Lower lobe of right lung (tissue), 2 donors: ENCODE measurements around the gene CD101. TPM values are rescaled to one million over a fixed set of nuclear protein-coding genes. Genes with fewer than 3 reads are reported as not detected.

ENCODE experiments used
- ATAC-seq, 2 donors: fragments of 200-7000 bp; cut with Tn5 transposase; one replicate each; pipeline ENCODE4 v1.9.1; 2020 to 2022; ENCODE audit warnings: mild to moderate bottlenecking in 2 of 2, moderate library complexity in 2 of 2
- DNase-seq: peaks from one replicate; pipeline ENCODE4 v3.0.0-alpha.2; 2020
- H3K27ac ChIP-seq: fragments of 200-600 bp; one replicate; pipeline ENCODE4 v1.8.0; 2022
- H3K27me3 ChIP-seq: fragments of 200-600 bp; one replicate; pipeline ENCODE4 v1.8.0; 2022; ENCODE audit warnings: low read depth
- H3K36me3 ChIP-seq: fragments of 200-600 bp; one replicate; pipeline ENCODE4 v1.8.0; 2022; ENCODE audit warnings: mild to moderate bottlenecking
- H3K4me1 ChIP-seq: fragments of 200-600 bp; one replicate; pipeline ENCODE4 v1.8.0; 2022
- H3K4me3 ChIP-seq: fragments of 200-600 bp; one replicate; pipeline ENCODE4 v1.8.0; 2022; ENCODE audit warnings: mild to moderate bottlenecking
- H3K9me3 ChIP-seq: fragments of 200-600 bp; one replicate; pipeline ENCODE4 v1.8.0; 2022
- intact Hi-C: fragments of 100-400 bp; cut with DNase I; formaldehyde crosslinking; loops from one replicate; pipeline ENCODE4 v1.11.0; 2022
- total RNA-seq: library from RNA; stranded (reverse); fragmentation: NEBNext Ultra II Directional; extraction: Animal tissue kit (Norgen Biotek cat#: 25700); gene quantifications from one replicate; pipeline ENCODE4 v1.2.1, GENCODE V29; 2021
- TF ChIP-seq, protein P1 (sequence below): fragments of 200-600 bp; IDR thresholded peaks from one replicate; pipeline ENCODE4 v1.8.0; 2022; ENCODE audit warnings: antibody characterized with exemption, mild to moderate bottlenecking
- donor health status: DM: no; HTN: yes; CAD: no; lungs with severe emphysema.

Gene CD101
- total RNA-seq, 1 donor from 2014 or later, result 105 TPM

DNA sequence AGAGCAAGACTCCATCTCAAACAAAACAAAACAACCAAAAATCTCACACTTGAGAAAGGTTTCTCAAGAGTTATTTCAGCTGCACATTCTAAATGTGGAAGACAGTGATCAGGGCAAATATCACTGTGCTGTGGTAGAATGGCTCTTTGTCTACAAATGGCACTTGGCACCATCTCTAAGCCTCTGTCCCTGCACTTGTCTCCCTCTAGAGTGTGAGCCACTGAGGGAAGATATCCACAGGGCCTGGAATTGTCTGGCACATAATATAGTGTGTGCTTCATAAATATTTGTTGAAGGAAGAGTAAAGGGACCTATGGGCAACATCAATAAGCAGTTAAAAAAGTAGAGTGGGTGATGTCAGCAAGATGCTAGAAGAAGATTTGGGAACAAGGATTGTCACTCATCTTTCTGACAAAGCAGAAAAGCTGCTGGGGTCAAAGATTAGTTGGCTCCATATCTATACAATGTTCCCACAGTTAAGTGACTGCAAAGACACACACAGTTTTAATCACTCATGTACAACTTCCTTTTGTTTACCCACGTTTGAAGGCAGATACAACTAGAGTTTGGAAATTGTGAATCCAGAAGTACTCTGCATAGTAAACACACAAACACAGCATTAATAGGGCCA lies 19.1 kb downstream of the CD101 start:
- ATAC-seq, result no peak
- Histone ChIP-seq H3K27me3 (no peaks in the 10 kb centered on the region), H3K36me3 (no peaks in the 10 kb centered on the region), H3K9me3 (no peaks in the 10 kb centered on the region), H3K27ac (no peak overlapping the region), H3K4me3 (no peak overlapping the region), H3K4me1 (peaks cover 5% of the 10 kb centered on the region)
- no peak for DNase-seq
- TF ChIP-seq, protein P1, sequence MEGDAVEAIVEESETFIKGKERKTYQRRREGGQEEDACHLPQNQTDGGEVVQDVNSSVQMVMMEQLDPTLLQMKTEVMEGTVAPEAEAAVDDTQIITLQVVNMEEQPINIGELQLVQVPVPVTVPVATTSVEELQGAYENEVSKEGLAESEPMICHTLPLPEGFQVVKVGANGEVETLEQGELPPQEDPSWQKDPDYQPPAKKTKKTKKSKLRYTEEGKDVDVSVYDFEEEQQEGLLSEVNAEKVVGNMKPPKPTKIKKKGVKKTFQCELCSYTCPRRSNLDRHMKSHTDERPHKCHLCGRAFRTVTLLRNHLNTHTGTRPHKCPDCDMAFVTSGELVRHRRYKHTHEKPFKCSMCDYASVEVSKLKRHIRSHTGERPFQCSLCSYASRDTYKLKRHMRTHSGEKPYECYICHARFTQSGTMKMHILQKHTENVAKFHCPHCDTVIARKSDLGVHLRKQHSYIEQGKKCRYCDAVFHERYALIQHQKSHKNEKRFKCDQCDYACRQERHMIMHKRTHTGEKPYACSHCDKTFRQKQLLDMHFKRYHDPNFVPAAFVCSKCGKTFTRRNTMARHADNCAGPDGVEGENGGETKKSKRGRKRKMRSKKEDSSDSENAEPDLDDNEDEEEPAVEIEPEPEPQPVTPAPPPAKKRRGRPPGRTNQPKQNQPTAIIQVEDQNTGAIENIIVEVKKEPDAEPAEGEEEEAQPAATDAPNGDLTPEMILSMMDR, result no peak
- intact Hi-C loops, result no loop called here

DNA sequence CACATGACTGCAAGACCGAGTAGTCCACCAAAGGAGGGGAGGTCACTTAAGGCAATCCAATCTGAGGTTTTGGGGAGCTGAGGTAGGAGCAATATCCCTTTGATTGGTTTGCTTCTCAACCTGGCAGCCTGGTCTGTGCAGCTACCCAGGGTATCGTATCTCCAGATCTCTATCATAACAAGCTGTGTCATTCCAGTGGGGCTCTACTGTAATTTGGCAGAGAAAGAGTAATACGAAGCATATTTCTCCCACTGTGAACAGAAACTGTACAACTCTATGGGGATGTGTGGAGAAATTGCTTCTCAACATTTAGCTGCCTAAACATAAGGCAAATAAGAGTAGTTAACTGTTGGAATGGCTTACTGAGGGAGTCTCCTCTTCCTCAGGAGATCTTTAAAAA lies 20.6 kb downstream of the CD101 start:
- no peak for DNase-seq
- H3K27ac ChIP-seq, result no peak overlapping the region
- H3K4me3 ChIP-seq, result no peak overlapping the region
- H3K9me3 ChIP-seq, result no peaks in the 10 kb centered on the region
- H3K36me3 ChIP-seq, result no peaks in the 10 kb centered on the region
- intact Hi-C loops, result no loop called here
- ATAC-seq, result no peak
- peaks cover 7% of the 10 kb centered on the region for H3K4me1 ChIP-seq
- H3K27me3 ChIP-seq, result no peaks in the 10 kb centered on the region
- TF ChIP-seq, protein P1, result no peak

DNA sequence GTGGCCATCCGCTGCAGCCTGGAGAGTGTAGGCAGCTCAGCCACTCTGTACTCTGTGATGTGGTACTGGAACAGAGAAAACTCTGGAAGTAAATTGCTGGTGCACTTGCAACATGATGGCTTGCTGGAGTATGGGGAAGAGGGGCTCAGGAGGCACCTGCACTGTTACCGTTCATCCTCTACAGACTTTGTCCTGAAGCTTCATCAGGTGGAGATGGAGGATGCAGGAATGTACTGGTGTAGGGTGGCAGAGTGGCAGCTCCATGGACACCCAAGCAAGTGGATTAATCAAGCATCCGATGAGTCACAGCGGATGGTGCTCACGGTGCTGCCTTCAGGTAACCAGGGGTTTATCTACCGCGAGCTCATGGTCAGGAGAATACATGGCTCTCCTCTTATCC lies 24.0 kb downstream of the CD101 start:
- intact Hi-C loops, result no loop called here
- DNase-seq, result no peak
- H3K27me3 ChIP-seq, result no peaks in the 10 kb centered on the region
- no peaks in the 10 kb centered on the region for H3K9me3 ChIP-seq
- no peak overlapping the region for H3K4me3 ChIP-seq
- peaks cover 4% of the 10 kb centered on the region for H3K4me1 ChIP-seq
- H3K27ac ChIP-seq, result no peak overlapping the region
- no peaks in the 10 kb centered on the region for H3K36me3 ChIP-seq
- TF ChIP-seq, protein P1, result no peak
- no peak for ATAC-seq

DNA sequence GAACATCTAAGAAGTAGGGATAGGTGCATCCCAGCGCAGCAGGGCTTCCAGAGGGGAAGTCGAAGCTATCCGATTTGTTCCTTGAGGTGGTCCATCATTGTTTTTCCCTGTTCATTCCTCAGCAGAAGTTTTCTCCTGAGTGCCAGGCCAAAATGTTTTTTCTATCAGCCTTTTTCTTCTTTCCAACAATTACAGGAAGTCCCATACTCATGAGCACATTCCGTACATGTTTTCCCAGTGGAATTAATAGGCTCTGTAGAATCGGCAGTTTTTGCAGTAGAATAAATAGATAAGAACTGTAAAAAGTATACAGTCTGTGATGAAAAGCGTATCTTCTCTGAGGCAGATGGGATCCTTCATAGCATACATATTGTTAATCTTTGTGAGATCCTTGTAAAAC lies 24.8 kb downstream of the CD101 start:
- intact Hi-C loops, result no loop called here
- ATAC-seq (no peak), DNase-seq (no peak)
- Histone ChIP-seq H3K36me3 (no peaks in the 10 kb centered on the region), H3K4me3 (no peak overlapping the region), H3K27me3 (no peaks in the 10 kb centered on the region), H3K4me1 (peaks cover 4% of the 10 kb centered on the region), H3K27ac (no peak overlapping the region), H3K9me3 (no peaks in the 10 kb centered on the region)
- TF ChIP-seq, protein P1, result no peak

DNA sequence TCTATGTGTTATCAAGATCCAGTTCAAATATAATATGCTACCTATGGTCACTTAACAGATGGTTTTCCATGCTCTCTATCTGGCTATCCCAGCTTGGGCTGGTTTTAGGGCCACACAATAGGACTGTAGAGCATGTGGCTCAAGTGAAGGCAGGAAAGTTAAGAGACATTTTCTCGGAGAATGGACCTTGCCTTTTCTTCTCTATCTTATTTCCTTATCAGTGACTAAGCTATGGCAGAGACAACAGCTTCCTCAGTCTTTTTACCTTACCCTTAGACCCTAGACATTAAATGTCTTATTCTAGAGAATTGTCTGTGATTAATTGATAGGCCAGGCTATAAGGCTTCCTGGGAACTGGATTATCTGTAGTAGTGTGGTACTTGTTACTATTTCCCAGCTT lies 28.1 kb downstream of the CD101 start:
- no peak overlapping the region for H3K4me3 ChIP-seq
- ATAC-seq, result no peak
- peaks cover 4% of the 10 kb centered on the region for H3K4me1 ChIP-seq
- TF ChIP-seq, protein P1, result no peak
- no peak overlapping the region for H3K27ac ChIP-seq
- no peaks in the 10 kb centered on the region for H3K9me3 ChIP-seq
- no peaks in the 10 kb centered on the region for H3K27me3 ChIP-seq
- H3K36me3 ChIP-seq, result no peaks in the 10 kb centered on the region
- intact Hi-C loops, result no loop called here
- no peak for DNase-seq
